B cell (primary cell): Measurements from ENCODE around the gene ZNF787. TPM values are rescaled to one million over a fixed set of nuclear protein-coding genes. Genes with fewer than 3 reads are reported as not detected.

Experiments
- ATAC-seq: fragments of 200-7000 bp; cut with Tn5 transposase; one replicate; pipeline ENCODE4 v1.10.0; 2021; ENCODE audit warnings: low read depth, mild to moderate bottlenecking, moderate number of reproducible peaks, moderate library complexity
- CTCF ChIA-PET: fragments of 350-600 bp; sonication (Branson Sonifier 250); formaldehyde crosslinking; loops from one replicate; lab custom pipeline; 2021; ENCODE audit warnings: antibody characterized with exemption, inconsistent platforms; lab: Charles Lee
- POLR2A ChIA-PET: fragments of 350-600 bp; sonication (Branson Sonifier 250); formaldehyde crosslinking; loops from one replicate; lab custom pipeline; 2021; ENCODE audit warnings: antibody characterized with exemption; lab: Charles Lee
- DNase-seq: peaks from one replicate; pipeline ENCODE4 v3.0.0; 2013
- H2AFZ ChIP-seq: 2 replicates; pipeline ENCODE4 v1.6.1; 2012; ENCODE audit warnings: mild to moderate bottlenecking, low read depth, low read length; ENCODE audit not compliant: insufficient read depth, poor library complexity, severe bottlenecking
- H3K27ac ChIP-seq, 2 donors: 1 replicate in 1 of 2; 2 replicates in 1 of 2; pipeline ENCODE4 v1.5.1; 2012 to 2013; ENCODE audit warnings: low read length in 2 of 2, mild to moderate bottlenecking in 2 of 2, moderate library complexity in 1 of 2
- H3K27me3 ChIP-seq, 4 experiments: fragments of 200-600 bp in 1 of 4; sonication (generic) in 1 of 4; replicated peaks in 1 of 4; 1 replicate in 2 of 4; 2 replicates in 2 of 4; pipeline versions ENCODE4 v1.6.1 to v1.7.0; 2013 to 2016; ENCODE audit warnings: low read length in 3 of 4, mild to moderate bottlenecking in 2 of 4, mixed read lengths in 1 of 4, moderate library complexity in 1 of 4; ENCODE audit not compliant: insufficient read depth in 4 of 4, control insufficient read depth in 3 of 4; ENCODE audit errors: control extremely low read depth in 1 of 4
- H3K36me3 ChIP-seq, 2 experiments: replicated peaks in 1 of 2; 1 replicate in 1 of 2; 2 replicates in 1 of 2; pipeline versions ENCODE4 v1.6.1 to v1.7.1; 2013; ENCODE audit warnings: low read length in 1 of 2; ENCODE audit not compliant: insufficient read depth in 2 of 2, control insufficient read depth in 1 of 2; ENCODE audit errors: control extremely low read depth in 1 of 2, extremely low read depth in 1 of 2
- H3K4me1 ChIP-seq, 2 donors: fragments of 200-600 bp in 1 of 2; sonication (generic) in 1 of 2; 1 replicate in 1 of 2; 2 replicates in 1 of 2; pipeline versions ENCODE4 v1.5.1 to v1.6.1; 2013 to 2017; ENCODE audit warnings: low read length in 2 of 2; ENCODE audit not compliant: control insufficient read depth in 2 of 2, insufficient read depth in 2 of 2
- H3K4me2 ChIP-seq: replicated peaks from 2 replicates; pipeline ENCODE3; 2012; ENCODE audit warnings: mild to moderate bottlenecking, low read depth, low read length; ENCODE audit not compliant: poor library complexity, severe bottlenecking
- H3K4me3 ChIP-seq, 5 experiments: fragments of 200-600 bp in 1 of 5; sonication (generic) in 1 of 5; 1 replicate in 3 of 5; 2 replicates in 2 of 5; pipeline versions ENCODE4 v1.5.1 to v1.7.0; 2011 to 2016; ENCODE audit warnings: low read length in 4 of 5, mild to moderate bottlenecking in 4 of 5, low read depth in 2 of 5, control low read depth in 1 of 5, moderate library complexity in 1 of 5; ENCODE audit not compliant: insufficient read depth in 1 of 5; ENCODE audit errors: control extremely low read depth in 1 of 5, extremely low read depth in 1 of 5
- H3K79me2 ChIP-seq: fragments of 200-600 bp; sonication (generic); one replicate; pipeline ENCODE4 v1.6.0; 2016; ENCODE audit warnings: low read length; ENCODE audit not compliant: control insufficient read depth, insufficient read depth
- H3K9ac ChIP-seq: fragments of 200-600 bp; sonication (generic); 2 replicates; pipeline ENCODE4 v1.6.1; 2017; ENCODE audit warnings: mild to moderate bottlenecking, low read length, moderate library complexity
- H3K9me3 ChIP-seq, 3 donors: one replicate each; pipeline versions ENCODE4 v1.6.1 to v1.7.1; 2013; ENCODE audit warnings: low read length in 2 of 3; ENCODE audit not compliant: control insufficient read depth in 2 of 3, insufficient read depth in 1 of 3; ENCODE audit errors: control extremely low read depth in 1 of 3
- H4K20me1 ChIP-seq: 2 replicates; pipeline ENCODE4 v1.6.0; 2012; ENCODE audit warnings: mild to moderate bottlenecking, low read length; ENCODE audit not compliant: insufficient read depth, control insufficient read depth, poor library complexity, severe bottlenecking
- H3K27ac Mint-ChIP-seq: one replicate; pipeline ENCODE4 v1.8.0; 2021; ENCODE audit warnings: mixed read lengths
- H3K27me3 Mint-ChIP-seq: one replicate; pipeline ENCODE4 v1.8.0; 2021; ENCODE audit warnings: mixed read lengths
- H3K4me1 Mint-ChIP-seq: one replicate; pipeline ENCODE4 v1.8.0; 2021; ENCODE audit warnings: mixed read lengths
- H3K4me3 Mint-ChIP-seq: one replicate; pipeline ENCODE4 v1.8.0; 2021; ENCODE audit warnings: mixed read lengths
- H3K9me3 Mint-ChIP-seq: one replicate; pipeline ENCODE4 v1.8.0; 2022; ENCODE audit warnings: mixed read lengths; ENCODE audit not compliant: insufficient read depth
- CTCF ChIP-seq: fragments of 200-600 bp; IDR thresholded peaks from one replicate; pipeline ENCODE4 v1.8.0; 2022; ENCODE audit warnings: antibody characterized with exemption, mild to moderate bottlenecking
- EZH2 ChIP-seq: IDR thresholded peaks from 2 replicates; pipeline ENCODE4 v1.6.1; 2012; ENCODE audit warnings: borderline replicate concordance, low read depth, mild to moderate bottlenecking, moderate library complexity, low read length; ENCODE audit not compliant: insufficient read depth, poor library complexity, severe bottlenecking
- WGBS: methylation state at CpG from one replicate; pipeline ENCODE4 v1.1.5; 2013; ENCODE audit warnings: missing lambda C conversion rate; ENCODE audit not compliant: insufficient coverage; 5-methylcytosine and 5-hydroxymethylcytosine counted together
- intact Hi-C: fragments of 100-400 bp; cut with micrococcal nuclease; formaldehyde crosslinking; loops from one replicate; pipeline ENCODE4 v1.10.0; 2022
- polyA plus RNA-seq: library from polyadenylated mRNA; depleted of rRNA; stranded (reverse); fragments of >200 nt; gene quantifications from 2 replicates; pipeline ENCODE4 v1.2.3, GENCODE V29; 2012
- total RNA-seq, 2 donors: library from RNA; stranded (reverse); fragments of 120-200 nt in 1 of 2; gene quantifications; 1 replicate in 1 of 2; 2 replicates in 1 of 2; pipeline versions ENCODE4 v1.2.3 to v1.2.4, GENCODE V29; 2013 to 2022

The ZNF787 gene
- total and polyA plus RNA-seq, 2 donors (not counting 1 experiment from before 2014, with no cell fraction given), result 19.6 to 47.9 TPM

- no peak for ATAC-seq
- DNase-seq, result no peak
- no peaks in the 10 kb centered on the region for H3K27me3 ChIP-seq
- H3K36me3 ChIP-seq, result peaks cover 0 to 45% of the 10 kb centered on the region in 2 experiments
- WGBS, result 91% methylated on average over 21 of the region's 25 CpGs
- peaks cover 14% of the 10 kb centered on the region in 2 donors for H3K4me1 ChIP-seq
- H4K20me1 ChIP-seq, result peaks cover 86% of the 10 kb centered on the region
- Mint-ChIP-seq H3K27ac (no peak overlapping the region), H3K4me1 (peaks cover 20% of the 10 kb centered on the region), H3K27me3 (no peaks in the 10 kb centered on the region), H3K4me3 (no peak overlapping the region), H3K9me3 (no peaks in the 10 kb centered on the region)
- H3K79me2 ChIP-seq, result peaks cover 76% of the 10 kb centered on the region
- no peak overlapping the region for H3K4me2 ChIP-seq
- H3K9ac ChIP-seq, result no peak overlapping the region
- H3K27ac ChIP-seq, result no peak overlapping the region
- no peaks in the 10 kb centered on the region for H3K9me3 ChIP-seq
- CTCF ChIA-PET, result interaction anchor here (1.0 to 1.2 kb wide), 2 partner anchors 22 to 35 kb away, joined by 3 read pairs; no protein-coding TSS in a partner anchor
- H2AFZ ChIP-seq, result no peak overlapping the region
- POLR2A ChIA-PET, result no interaction called here
- intact Hi-C loops, result no loop called here
- no peak for TF ChIP-seq EZH2
- no peak overlapping the region for H3K4me3 ChIP-seq
These were observed 20.0 kb downstream of the ZNF787 start for GRCh38 chr19:56101095-56101494.

GRCh38 chr19:56099638-56100539 lies 21.2 kb downstream of the ZNF787 start:
- Mint-ChIP-seq H3K27ac (no peak overlapping the region), H3K4me1 (peaks cover 9% of the 10 kb centered on the region), H3K4me3 (no peak overlapping the region), H3K9me3 (no peaks in the 10 kb centered on the region), H3K27me3 (no peaks in the 10 kb centered on the region)
- ATAC-seq (no peak), DNase-seq (no peak)
- H3K4me1 ChIP-seq, result peaks cover 4 to 6% of the 10 kb centered on the region in 2 donors
- H3K79me2 ChIP-seq, result peaks cover 75% of the 10 kb centered on the region
- H3K9ac ChIP-seq, result no peak overlapping the region
- ChIA-PET POLR2A (no interaction called here), CTCF (no interaction called here)
- H3K9me3 ChIP-seq, result no peaks in the 10 kb centered on the region
- no peak for TF ChIP-seq EZH2
- no peak for TF ChIP-seq CTCF
- H3K4me3 ChIP-seq, result no peak overlapping the region
- no peaks in the 10 kb centered on the region for H3K27me3 ChIP-seq
- H2AFZ ChIP-seq, result no peak overlapping the region
- no peak overlapping the region for H3K27ac ChIP-seq
- no peak overlapping the region for H3K4me2 ChIP-seq
- intact Hi-C loops, result no loop called here
- WGBS, result 95% methylated on average over 28 of the region's 31 CpGs
- H3K36me3 ChIP-seq, result peaks cover 0 to 48% of the 10 kb centered on the region in 2 experiments
- peaks cover 84% of the 10 kb centered on the region for H4K20me1 ChIP-seq
